DMS53 (cell line): Measurements from ENCODE around the gene RAP2B.
A peak's percentile ranks its signal among the peaks of the same experiment; 100 is the strongest.

Experiments
- DNase-seq: peaks from one replicate; lab custom pipeline; 2025; lab: John Stamatoyannopoulos, UW

RAP2B gene

DNA sequence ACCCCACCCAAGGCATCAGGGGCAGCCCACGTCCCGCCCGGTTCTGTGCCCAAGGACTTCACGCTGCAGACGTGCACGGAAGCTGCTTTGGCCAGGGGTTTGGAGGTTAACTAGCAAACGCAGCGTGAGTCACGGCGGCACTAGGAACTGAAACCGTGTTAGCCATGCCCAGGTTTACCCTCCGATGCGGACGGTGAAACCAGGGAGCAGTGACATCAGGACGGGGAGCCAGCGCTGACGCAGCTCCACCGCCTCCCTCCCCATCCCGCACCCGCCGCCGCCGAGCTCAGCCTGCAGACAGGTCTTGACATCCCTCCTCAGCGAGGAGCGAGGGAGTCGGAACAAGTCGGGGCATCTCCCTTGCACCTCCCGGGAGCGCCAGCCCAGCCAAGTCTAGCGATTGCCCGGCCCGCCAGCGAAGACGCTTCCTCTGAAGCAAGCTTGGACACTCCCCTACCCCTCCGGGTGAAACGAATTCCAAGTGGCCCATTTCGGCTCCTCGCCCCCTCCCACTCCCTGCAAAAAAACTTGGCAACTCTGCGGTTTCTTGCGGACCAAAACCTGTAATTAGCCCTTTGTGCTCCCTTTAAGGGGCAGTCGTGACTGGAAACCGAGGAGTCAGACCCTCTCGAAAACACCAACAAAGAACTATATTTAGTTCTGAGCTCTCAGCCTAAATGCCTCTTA, 1.4 kb upstream of the RAP2B start:
- peak; percentile 88 for DNase-seq

DNA sequence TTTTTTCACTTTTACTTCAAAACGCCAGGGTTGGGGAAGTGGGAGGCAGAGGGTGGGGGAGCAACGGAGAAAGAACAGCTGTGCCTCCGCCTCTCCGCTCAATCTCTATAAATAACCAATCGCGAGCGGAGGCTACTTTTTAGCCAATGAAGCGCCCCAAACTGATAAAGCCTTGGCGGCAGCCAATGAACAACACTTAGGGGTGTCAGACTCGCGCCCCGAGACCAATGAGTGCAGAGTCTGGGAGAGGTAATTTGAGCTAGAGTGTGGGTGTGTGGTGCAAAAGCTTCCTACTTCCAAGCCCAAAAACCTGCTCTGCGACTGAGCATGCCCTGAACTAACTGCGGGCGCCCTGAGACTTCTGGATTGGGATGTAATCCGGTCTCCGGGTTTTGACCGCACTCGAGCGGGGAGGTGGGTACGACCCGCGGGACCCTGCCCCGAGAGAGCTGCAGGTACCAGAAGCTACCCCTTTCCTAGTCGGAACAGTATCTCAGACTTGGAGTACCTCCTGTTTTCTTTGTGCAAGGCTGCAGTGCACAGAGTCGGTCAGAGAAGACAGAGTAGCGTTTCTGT, 800 bp upstream of the RAP2B start:
- DNase-seq, result peak; percentile 97

DNA sequence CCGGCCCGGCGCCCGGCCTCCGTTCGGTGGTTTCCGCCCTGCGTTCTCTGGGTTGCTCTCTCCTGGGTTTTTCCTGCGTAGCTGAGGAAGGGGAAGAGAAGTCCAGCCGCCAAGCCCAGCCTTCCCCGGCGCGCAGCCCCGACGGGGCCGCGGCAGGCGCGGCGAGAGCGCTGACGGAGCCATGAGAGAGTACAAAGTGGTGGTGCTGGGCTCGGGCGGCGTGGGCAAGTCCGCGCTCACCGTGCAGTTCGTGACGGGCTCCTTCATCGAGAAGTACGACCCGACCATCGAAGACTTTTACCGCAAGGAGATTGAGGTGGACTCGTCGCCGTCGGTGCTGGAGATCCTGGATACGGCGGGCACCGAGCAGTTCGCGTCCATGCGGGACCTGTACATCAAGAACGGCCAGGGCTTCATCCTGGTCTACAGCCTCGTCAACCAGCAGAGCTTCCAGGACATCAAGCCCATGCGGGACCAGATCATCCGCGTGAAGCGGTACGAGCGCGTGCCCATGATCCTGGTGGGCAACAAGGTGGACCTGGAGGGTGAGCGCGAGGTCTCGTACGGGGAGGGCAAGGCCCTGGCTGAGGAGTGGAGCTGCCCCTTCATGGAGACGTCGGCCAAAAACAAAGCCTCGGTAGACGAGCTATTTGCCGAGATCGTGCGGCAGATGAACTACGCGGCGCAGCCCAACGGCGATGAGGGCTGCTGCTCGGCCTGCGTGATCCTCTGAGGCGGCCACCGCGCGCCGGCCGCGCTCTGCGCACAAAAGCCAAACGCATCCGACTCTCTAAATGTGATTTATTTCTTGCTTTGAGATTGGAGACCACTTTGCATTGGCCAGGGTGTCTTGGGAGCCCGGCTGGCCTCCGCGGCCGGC, 727 bp downstream of the RAP2B start:
- peak; percentile 73 for DNase-seq

DNA sequence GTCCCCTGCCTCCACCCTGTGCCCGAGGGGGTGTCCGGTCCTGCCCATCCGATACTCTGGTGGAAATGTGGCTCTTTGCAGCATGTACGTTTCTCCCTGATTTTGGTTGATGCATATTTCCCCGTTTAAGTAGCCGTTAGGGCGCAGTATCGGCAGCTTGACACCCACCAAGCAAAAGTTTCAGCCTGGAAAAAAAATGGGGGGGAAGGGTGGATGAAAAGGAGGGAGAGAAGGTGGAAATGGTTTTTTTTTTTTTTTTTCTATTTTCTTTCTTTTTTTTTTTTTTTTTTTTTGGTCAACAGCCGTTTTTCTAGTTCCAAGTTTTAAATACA, 1.3 kb downstream of the RAP2B start:
- peak; percentile 52 for DNase-seq

DNA sequence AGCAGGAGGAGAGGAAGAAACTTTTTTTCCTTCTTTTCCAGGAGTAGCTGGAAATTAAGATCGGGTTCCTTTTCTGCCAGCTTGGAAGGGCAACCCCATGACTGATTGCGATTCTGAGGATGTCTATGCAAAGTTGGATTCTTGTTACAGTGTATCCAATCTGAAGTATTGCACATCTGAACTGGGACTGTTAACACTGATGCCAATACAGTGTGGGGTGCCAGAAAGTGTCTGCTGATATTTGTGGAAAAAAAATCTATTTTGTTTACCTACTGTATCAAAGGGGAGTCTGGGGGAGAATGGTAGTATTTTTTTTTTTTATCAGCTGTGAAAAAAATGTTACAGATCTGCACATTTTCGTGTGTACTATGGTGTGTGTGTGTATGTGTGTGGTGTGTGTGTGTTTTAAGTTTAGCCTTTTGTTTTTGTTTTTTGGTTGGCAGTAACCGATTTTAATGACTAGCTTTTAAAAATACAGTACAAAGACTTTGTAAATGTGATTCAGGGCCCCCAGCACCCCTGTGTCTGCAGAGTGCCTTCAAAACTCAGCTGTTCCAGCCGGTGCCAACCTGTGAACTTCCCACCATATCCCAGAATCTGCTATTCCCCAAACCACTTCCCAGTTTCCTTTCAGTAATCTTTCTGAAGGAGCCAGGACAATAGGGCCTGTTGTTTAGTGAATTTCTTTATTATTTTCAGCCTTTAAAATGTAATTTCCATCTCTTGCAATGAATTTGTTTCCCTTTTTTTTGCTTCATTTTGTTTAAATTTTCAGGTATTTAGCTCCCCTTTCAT, 1.9 kb downstream of the RAP2B start:
- DNase-seq, result no peak

DNA sequence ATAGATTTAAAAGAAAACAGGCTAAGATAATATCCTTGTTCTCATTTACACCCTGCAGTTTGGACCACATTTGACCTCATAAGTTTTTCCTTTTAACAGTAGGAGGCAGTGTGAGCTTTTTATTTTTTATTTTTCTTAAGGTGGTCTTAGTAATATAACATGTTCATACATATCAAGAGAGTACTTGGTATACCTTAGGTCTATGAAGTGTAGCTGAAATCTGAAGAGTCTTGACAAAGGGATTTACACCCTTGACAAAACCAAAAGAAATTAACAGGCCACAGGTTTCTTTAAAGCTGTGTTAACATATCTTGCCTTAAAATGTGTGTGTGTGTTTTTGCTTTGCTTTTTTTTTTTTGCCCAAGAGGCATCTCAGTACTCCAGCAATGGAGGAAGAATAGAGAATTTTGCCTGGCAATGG, 3.2 kb downstream of the RAP2B start:
- no peak for DNase-seq

DNA sequence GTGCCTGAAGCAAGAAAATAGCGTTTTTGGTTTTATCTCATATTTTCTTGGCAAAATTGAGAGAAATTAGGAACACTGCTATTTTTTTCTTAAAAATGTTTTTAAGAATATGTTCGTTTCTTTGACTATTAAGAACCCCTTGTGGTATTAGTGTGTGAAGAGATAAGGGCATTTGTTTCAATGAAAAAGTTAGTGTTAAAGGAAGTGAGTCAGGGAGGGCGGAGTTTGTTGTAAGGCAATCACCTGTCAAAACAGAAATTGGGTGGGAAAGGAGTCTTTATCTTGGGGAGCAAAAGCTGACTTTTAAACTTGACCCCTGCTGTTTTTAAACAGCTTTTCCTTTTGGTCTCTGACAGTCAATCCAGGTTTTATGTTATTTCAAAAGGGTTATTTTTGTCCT, 4.2 kb downstream of the RAP2B start:
- no peak for DNase-seq

DNA sequence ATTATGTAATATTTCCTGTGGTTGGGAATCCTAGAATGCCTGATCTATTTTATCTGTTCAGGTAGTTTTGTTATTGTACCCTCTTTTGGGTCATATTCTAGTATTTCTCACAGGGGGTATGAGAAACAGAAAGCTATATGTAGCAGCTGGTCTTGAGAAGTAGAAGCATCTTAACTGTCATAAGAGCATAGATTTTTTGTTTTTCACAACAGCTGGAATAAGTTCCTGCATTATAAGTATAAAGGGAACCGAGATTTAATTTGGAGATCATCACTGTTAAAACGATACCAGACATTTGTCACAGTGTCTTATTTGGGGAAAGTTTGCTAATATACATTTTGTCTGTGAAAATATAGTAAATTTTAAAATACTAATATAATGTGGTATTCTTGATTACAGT, 4.8 kb downstream of the RAP2B start:
- DNase-seq, result no peak

DNA sequence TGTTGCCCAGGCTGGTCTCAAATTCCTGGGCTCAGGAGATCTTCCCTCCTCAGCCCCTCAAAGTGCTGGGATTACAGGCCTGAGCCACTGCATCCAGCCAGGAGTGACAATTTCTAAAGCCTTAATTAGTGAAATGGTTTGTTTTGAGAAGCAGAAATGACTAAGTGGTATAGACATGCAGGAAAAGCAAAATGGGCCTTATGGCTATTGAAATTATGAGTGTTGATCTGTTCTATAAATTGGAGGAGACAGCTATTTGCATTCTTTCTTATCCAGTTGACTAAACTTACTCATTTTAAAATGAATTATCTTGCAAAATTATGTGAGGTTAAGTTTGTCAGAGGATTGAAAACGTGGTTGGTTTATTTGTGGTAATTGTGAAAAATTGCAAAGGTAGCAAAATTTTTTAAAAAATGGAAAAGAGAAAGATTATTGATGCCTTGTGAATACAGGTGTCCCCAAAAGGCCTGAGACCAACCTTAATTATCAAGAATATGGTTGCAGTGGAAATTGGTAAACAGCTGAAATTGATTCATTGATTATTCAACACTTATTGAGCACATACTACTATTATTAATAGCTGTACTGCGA, 7.9 kb downstream of the RAP2B start:
- no peak for DNase-seq

DNA sequence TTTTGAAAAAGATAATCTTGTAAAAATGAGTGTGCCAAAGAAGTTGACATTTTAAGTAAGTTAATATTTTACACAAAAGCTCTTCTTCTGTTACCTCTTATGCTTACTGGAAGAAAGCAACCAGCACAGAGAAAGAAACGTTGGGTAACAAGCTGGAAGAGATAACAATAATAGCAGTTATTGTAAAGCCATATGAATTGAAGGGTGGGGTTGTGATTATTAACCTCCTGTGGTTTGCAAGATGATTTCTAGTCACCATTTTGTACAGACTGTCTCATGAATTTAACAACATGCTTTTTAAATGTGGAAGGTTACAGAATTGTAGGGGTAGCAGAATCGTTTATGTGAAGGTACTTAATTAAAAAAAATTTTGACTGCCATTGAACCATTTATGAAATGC, 9.2 kb downstream of the RAP2B start:
- DNase-seq, result no peak

DNA sequence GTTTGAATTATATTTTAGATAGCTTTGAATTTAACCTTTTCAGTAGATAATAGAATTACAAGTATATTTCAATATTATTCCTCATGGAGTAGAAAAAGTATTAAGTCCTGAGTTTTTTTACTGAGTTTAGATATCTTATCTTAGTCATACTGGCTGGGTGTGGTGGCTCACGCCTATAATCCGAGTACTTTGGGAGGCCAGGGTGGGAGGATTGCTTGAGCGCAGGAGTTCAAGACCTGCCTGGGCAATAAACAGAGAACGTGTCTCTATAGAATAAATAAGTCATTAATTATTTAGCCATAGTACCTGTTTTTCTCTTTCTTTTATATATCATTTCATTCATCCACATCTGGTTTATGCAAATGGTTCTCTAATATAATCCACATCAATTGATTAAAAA, 9.9 kb downstream of the RAP2B start:
- DNase-seq, result no peak

DNA sequence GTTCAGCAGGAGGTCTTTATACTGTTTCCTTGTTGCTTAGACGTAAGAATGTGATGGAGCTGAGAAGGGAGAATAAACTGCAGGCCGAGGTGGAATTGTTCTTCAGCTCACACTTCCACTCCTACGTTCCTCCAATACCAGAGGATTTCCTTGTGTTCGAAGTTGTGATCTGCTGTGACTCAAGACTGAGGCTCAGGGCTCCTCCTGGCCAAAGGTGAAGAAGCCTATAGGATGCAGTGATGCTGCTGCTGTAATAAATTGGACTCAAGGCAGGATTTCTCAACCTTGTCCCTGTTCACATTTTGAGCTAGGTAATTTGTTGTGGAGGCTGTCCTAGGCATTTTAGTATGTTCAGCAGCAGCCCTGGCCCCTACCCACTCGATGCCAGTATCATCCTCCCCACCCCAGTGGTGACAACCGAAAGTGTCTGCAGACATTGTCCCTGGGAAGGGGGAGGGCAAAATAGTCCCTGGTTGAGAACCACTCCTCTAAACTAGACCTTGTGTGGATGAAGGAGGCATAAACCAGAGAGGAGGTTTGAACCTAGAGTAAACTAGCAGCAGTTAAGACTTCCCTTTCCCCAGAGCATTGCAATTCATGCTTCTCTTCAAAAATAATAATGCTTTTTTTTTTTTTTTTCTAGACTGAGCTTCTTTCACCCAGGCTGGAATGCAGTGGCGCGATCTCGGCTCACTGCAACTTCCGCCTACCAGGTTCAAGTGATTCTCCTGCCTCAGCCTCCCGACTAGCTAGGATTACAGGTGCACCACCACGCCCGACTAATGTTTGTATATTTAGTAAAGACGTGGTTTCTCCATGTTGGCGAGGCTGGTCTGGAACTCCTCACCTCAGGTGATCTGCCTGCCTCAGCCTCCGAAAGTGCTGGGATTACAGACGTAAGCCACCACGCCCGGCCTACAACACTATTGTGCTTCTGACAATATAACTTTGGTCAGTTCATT, 11.1 kb downstream of the RAP2B start:
- no peak for DNase-seq

DNA sequence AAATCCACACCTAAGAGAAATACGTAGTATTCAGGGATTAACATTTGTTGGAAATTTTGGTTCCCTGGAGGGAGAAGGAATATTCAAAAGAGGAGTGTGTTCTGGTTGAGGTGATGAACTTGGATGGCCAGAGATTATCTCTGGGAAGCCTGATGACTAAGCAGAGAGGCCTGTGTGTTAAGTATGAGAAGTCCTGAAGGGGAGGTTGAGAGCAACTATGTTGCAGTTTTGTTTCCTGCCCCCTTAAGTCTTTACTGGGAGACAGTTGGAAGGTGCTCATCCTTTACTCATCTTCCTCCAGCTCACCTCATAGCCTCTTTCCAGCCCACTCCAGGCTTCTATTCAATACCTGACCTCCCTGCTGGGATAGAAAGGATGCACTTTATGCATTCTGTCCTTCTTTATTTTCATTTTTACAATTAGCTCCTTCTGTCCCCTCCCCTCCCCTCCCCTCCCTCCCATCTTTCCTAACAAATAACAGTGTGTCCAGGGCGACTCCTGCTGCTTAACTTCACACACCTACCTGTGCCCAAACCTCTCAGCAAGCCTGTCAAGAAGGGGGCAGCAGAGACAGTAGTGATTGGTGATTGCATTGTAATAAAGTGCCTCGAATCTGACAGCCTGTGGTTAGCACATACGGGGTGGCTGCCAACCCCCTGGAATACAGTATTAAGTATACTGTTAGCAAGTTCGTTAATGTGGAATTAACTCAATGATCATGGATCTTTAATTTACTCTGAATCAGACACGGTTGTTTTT, 11.9 kb downstream of the RAP2B start:
- no peak for DNase-seq

DNA sequence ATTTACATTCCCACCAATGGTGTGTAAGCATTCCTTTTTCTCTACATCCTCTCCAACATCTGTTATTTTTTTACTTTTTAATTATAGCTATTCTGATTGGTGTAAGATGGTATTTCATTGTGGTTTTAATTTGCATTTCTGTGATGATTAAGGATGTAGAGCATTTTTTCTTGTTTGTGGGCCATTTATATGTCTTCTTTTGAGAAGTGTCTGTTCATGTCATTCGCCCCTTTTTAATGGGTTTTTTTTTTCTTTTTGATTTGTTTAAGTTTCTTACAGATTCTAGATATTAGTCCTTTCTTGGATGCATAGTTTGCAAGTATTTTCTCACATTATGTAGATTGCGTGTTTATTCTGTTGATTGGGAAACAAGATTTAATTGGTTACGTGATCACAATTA, 14.2 kb downstream of the RAP2B start:
- DNase-seq, result no peak

DNA sequence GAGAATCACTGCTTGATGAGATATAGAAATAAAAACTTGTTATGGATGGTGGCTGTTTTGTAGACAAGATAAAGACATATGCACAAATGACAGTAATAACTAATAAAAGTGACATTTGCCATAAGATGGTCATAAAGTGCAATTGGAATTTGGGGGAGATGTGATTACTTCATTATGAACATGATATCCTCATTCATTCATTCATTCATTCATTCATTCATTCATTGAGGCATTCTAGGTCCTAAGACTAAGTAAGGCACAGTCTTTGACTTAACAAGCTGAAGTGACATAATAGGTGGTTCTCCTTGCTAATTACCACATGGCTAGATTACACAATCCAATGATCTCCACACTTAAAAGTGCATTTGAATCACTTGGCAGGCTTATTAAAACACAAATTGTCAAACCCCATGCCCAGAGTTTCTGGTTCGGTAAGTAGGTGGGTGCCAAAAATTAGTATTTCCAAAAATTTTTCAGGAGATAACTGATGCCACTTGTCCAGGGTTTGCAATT, 18.9 kb downstream of the RAP2B start:
- DNase-seq, result no peak

DNA sequence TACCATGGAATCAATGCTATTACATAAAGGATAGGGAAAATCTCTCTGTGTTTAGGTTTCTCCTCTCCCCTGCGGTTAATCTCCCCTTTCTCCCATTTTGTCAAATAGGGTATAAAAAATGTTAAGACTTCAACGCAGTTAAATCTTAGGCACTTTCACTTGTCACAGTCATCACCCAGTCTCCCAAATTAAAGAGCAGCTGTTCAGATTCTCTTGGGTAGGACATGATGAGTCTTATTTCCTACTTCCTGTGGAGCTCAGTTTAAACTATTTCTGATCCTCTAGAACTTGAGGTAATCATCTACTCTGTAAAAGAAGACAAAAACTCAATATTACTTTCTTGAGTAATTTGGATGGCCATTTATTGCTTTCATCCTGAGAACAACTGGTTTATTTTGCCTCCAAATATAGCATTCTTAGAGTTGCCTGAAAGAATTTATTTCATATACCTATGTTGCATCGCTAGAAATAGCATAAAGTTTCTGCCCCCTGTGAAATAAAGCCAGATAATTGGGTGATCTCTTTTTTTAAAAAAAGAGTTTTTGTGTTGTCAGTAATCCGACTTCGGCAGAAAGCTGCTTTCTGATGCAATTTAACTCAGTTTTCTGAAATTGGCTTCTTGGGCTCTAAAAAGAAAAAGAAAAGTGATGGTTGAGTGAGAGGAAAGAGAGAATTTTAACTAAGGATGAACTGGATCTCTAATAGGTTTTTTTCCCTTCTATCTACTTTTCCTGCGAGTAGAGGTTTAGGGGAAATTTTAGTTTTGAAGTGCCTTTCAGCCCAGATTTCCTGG, 20.7 kb downstream of the RAP2B start:
- no peak for DNase-seq

DNA sequence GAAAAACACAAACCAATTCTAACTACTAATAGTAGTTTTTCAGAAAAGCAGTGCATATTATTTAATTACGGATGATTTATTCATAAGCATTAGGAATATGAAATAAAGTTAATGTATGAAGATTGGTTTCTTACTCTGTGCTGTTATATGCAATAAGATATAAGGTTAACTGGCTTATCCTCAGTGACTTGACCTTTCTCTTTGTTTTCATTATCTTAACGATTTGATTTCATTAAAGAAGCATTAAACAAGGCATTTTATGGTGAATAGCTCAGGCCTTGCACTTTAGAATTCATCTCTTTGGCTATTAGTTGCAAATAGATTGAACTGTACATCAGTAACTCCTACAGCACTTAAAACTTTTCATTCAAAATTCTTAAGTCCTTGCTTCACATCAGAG, 28.9 kb downstream of the RAP2B start:
- no peak for DNase-seq

DNA sequence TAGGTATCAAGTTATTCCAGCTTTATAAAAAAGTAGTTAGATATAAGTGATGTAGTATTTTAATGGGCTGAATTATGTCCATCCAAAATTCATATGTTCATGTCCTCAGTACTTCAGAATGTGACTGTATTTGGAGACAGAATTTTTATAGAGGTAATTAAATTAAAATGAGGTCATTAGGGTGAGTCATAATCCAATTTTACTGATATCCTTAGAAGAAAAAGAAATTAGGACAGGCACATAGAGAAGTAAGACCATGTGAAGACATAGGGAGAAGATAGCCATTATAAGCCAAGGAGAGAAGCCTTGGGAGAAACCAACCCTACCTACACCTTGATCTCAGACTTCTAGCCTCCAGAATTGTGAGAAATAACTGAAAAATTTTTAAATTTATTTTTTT, 30.3 kb downstream of the RAP2B start:
- DNase-seq, result no peak
